Posterior vena cava (tissue), 2 donors: Measurements from ENCODE around the gene MRPL11. TPM values are rescaled to one million over a fixed set of nuclear protein-coding genes. Genes with fewer than 3 reads are reported as not detected.
"Not testable (repeated sequence)": the region's sequence is repeated elsewhere in the genome, so short reads cannot be mapped to it uniquely, and the experiment has no call there.

Source experiments
- DNase-seq: peaks from one replicate; pipeline ENCODE4 v3.0.0-alpha.2; 2020; ENCODE audit warnings: low spot score
- intact Hi-C, 2 donors: fragments of 100-400 bp; cut with DNase I; formaldehyde crosslinking; loops; one replicate each; pipeline versions ENCODE4 v1.14.1 to v1.14.2; 2022 to 2023
- total RNA-seq, 2 donors: library from RNA; stranded (reverse); fragmentation: NEBNext Ultra II Directional; extraction: Animal tissue kit (Norgen Biotek cat#: 25700); gene quantifications; one replicate each; pipeline ENCODE4 v1.2.1, GENCODE V29; 2021
- donor health status: DM: yes; HTN: yes; CAD: no.
- donor health status: DM: yes; HTN: yes; CAD: no.

MRPL11 gene
- total RNA-seq, 2 donors from 2014 or later: 36.5 to 37.2 TPM

DNA sequence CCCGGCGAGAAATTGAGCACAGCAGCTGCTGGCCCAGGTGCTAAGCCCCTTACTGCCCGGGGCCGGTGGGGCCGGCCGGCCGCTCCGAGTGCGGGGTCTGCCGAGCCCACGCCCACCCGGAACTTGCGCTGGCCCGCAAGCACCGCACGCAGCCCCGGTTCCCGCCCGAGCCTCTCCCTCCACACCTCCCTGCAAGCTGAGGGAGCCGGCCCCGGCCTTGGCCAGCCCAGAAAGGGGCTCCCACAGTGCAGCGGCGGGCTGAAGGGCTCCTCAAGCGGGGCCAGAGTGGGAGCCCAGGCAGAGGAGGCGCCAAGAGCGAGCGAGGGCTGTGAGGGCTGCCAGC is 2.3 kb upstream of the MRPL11 start:
- DNase-seq, intact Hi-C loops: not testable (repeated sequence)

DNA sequence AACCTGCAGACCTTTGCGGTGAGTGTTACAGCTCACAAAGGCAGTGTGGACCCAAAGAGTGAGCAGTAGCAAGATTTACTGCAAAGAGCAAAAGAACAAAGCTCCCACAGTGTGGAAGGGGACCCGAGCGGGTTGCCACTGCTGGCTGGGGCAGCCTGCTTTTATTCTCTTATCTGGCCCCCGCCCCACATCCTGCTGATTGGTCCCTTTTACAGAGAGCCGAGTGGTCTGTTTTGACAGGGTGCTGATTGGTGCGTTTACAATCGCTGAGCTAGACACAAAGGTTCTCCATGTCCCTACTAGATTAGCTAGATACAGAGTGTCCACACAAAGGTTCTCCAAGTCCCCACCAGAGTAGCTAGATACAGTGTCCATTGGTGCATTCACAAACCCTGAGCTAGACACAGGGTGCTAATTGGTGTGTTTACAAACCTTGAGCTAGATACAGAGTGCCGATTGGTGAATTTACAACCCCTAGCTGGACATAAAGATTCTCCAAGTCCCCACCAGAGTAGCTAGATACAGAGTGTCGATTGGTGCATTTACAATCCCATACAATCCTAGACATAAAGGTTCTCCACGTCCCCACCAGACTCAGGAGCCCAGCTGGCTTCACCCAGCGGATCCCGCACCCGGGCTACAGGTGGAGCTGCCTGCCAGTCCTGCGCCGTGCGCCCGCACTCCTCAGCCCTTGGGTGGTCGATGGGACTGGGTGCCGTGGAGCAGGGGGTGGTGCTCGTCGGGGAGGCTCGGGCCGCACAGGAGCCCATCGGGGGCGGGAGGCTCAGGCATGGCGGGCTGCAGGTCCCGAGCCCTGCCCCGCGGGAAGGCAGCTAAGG is 1.7 kb upstream of the MRPL11 start:
- intact Hi-C loops, DNase-seq: not testable (repeated sequence)

DNA sequence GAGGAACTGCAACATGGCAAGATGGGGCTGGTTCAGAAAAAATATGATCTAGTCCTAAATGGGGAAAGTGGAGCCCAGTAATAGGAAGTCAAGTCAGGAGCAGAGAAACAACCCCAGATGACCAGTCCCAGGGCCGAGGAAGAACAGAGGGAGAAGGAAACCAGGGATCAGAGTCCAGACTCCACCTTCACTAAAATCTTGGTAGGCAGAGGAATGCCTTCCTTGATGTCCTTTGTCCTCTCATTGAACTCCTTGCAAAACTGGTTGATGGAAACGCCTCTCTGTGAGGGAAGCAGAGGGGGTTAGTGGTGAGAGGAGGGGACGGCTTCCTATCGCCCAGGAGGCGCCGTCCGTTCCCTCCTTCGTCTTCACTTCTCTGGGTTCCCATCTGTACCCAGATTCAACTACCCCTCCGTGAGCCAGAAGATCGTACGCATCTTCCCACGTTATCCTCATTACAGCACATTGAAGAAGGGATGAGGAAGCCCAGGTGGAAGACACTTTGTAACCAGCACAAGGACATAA is 607 bp downstream of the MRPL11 start:
- intact Hi-C loops: no loop called here
- no peak for DNase-seq

DNA sequence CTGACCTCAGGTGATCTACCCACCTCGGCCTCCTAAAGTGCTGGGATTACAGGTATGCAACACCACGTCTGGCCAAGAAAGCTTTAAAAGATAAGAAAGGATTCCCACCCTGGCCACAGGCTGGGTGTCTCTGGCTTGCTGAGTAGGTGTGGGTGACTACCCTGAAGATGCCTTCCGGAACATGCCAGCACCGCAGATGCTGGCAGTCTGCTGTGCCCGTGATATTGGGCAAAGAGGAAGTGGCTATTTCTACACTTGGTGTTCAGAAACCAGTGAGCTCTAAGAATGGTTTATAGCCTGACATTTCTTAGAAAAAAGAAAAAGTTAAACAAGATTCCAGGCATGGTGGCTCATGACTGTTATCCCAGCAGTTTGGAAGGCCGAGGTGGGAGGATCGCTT is 6.1 kb downstream of the MRPL11 start:
- intact Hi-C loops: no loop called here
- no peak for DNase-seq

DNA sequence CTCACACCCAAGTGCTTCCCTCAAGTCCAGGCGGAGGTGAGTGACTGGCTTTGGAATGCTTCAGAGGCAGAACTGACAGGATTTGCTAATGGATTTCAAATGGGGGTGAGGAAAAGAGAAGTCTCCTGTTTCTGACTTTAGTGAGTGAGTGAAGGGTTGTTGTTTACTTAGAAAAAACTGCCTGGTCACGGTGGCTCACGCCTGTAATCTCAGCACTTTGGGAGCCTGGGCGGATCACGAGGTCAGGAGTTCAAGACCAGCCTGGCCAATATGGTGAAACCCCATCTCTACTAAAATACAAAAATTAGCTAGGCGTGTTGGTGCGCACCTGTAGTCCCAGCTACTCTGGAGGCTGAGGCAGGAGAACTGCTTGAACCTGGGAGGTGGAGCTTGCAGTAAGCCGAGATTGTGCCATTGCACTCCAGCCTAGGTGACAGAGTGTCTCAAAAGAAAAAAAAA is 6.7 kb downstream of the MRPL11 start:
- intact Hi-C loops, DNase-seq: not testable (repeated sequence)

DNA sequence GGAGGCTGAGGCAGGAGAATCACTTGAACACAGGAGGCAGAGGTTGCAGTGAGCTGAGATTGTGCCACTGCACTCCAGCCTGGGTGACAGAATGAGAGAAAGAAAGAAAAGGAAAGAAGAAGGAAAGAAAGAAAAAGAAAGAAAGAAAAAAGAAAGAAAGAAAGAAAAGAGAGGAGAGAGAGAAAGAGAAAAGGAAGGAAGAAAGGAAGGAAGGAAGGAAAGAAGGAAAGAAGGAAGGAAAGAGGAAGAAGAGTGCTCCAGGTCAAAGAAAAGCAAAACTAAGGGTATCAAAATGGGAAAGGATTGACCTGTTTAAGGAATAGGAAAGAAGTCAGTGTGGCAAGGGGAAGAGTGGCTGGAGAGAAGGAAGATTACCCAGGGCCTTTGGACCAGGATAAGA is 7.4 kb downstream of the MRPL11 start:
- DNase-seq, intact Hi-C loops: not testable (repeated sequence)

DNA sequence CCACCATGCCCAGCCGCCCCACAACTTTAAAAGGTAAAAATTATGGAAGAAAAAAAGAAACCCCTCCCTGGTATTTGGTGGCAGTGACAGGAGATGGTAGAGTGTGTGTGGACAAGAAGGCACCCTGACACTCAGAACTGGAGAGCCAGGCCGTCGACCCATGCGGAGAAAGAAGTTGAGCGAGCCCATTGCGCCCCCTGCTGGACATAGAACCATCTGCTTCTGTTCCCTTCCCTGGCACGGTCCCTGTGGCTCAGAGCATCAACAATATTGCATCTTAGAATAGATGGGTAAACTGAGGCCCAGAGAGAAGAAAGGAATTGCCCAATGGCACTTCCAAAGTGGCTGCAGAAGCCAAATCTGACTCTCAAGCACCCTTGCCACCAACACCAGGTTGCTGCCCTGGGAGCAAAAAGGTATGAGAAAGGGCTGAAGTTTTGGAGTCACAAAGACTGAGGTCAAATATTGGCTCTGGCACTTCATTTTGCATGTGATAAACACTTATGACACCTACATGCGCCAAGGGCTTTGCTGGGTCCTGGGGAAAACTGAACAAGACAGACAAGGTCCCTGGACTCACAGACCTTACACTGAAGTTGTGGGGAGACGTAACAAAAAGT is 8.6 kb downstream of the MRPL11 start:
- peak; percentile 93 for DNase-seq
- intact Hi-C loops: loop anchor here (1.0 to 2.0 kb wide), 2 partner anchors 21 to 23 kb away; no protein-coding TSS in a partner anchor

DNA sequence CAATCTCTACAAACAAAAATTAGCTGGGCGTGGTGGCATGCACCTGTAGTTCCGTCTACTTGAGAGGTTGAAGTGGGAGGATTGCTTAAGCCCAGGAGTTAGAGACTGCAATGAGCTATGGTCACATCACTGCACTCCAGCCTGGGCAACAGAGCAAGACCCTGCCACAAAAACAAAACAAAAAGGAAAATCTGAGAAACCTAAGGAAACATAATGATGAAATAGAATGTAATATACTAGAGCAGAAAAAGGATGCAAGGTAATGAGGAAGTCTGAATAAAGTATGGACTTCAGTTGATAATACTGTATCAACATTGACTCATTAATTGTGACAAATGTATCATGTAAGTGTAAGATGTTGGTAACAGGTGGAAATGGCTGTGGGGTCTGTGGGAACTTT is 9.7 kb downstream of the MRPL11 start:
- intact Hi-C loops: loop anchor here in 1 of 2 donors (2.0 kb wide), 1 partner anchor 20 kb away; no protein-coding TSS in a partner anchor
- DNase-seq: no peak

DNA sequence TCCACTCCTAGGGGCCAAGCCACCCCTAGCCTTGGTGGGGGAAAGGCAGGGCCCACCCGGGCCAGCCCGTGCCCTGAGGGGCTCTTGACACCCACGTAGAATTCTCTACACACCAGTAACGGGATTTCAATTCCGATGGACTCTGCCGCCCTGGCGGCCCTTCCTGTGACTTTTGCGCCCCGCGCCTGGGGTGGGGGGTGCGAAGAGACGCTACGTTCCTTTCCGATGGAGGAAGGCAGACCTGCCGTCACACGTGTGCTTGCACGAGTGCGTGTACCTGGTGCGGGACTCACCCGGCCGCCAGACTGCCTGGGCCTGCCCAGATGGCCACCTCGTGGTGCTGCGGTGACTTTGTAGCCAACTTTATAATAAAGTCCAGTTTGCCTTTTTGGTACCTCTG is 12.3 kb downstream of the MRPL11 start:
- intact Hi-C loops: no loop called here

DNA sequence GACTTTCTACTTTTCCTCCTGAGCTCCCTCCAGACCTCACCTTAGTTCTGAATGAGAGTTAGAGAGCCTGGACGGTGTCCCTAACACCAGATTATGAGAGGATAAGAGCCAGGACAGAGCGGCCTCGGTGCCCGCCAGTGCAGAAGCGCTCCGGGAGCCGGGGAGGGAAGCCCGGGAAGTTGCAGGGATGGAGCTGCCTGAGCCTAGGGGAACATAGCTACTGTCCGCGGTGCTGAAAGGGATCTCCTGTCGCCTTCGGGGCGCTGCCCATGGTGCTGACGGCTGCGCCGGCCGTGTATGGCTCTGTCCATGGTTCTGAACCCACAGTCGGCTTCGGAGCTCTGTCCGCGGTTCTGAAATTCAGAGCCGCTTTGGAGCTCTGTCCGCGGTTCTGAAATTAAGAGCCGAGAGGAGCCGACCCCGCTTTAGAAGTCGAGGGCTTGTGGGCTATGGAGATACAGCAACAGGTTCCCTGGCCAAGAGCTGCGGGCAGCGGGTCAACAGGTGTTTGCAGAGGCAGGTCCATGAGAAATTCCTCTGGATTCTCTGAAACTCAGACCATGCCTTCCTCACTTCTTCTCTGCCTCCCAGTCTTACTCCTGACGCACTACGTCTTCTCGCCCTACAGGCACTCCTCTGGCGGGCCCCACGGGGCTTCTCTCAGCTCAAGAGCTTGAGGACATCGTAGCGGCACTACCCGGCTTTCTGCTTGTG is 17.0 kb downstream of the MRPL11 start:
- DNase-seq: peak; percentile 96

More for the DNA sequence above, 12.3 kb downstream of the MRPL11 start:
- no peak for DNase-seq

DNA sequence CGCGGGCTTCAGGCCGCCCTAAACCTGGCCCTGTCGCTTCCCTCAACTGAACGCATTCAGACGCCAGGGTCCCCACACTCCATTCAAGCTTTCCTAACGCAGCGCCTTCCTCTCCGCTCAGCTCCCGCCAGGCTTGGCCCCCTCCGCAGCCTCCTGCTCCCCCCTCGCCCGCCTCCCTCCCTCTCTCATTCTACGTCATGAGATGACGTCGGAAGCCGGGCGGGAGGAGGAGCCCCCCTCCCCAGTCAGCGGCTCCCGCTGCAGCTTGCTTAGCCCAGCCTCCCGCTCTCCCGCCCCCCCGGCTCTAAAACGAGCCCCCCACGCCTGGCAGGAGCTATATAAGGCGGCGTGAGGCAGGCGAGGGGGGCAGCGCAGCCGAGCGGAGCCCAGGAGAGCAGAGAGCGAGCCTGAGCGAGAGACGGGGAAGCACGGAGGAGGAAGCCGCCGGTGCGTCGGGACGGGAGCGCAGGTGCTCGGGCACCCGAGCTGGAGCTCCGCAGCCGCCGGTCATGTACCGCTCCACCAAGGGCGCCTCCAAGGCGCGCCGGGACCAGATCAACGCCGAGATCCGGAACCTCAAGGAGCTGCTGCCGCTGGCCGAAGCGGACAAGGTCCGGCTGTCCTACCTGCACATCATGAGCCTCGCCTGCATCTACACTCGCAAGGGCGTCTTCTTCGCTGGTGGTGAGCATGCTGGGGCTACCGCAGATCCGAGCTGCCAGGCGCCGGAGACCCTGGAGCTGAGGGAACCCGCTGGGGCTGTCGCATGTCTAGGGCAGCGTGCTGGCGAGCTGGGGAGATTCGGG is 17.8 kb downstream of the MRPL11 start, which contains the start of gene NPAS4:
TSS of gene NPAS4 (plus strand) at position 365 of the 806 bp plus-strand sequence. CDS start at position 510, 145 bp downstream.
- no peak for DNase-seq
- intact Hi-C loops: no loop called here

More for the DNA sequence above, 17.0 kb downstream of the MRPL11 start:
- intact Hi-C loops: no loop called here

DNA sequence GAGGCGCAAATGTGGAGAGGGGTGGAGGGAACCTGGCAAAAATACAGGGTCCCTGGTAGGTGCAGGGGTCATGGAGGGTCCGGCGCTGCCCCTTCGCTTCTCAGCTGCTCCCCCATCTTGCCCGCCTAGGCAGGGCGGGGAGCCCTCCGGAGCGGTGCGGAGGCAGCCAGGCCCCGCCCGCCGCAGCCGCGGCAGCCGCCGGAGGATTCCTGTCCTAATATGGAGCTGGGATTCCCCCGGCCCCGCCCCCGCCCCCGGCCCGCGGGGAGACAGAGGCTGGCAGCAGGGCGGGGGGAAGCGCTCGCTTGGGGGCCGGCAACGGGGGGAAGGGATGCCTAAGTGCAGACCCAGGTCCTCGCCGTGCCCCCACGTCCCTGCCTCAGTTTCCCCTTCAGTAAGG is 18.8 kb downstream of the MRPL11 start:
- intact Hi-C loops: no loop called here
- DNase-seq: no peak

DNA sequence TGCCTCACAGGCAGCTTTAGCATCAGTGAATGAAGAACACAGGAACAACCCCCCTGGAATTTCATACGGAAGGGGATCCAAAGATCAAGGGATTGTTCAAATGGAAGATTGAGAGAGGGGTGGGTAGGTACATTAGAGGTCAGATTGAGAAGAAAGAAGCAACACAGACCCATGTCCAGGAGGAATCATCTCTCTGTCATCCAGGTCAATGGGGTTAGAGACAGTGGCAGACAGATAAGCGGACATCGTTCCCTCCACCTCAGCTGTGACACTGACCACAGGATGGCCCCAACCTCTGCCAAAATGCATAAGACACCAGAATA is 19.7 kb downstream of the MRPL11 start:
- intact Hi-C loops: no loop called here
- no peak for DNase-seq

DNA sequence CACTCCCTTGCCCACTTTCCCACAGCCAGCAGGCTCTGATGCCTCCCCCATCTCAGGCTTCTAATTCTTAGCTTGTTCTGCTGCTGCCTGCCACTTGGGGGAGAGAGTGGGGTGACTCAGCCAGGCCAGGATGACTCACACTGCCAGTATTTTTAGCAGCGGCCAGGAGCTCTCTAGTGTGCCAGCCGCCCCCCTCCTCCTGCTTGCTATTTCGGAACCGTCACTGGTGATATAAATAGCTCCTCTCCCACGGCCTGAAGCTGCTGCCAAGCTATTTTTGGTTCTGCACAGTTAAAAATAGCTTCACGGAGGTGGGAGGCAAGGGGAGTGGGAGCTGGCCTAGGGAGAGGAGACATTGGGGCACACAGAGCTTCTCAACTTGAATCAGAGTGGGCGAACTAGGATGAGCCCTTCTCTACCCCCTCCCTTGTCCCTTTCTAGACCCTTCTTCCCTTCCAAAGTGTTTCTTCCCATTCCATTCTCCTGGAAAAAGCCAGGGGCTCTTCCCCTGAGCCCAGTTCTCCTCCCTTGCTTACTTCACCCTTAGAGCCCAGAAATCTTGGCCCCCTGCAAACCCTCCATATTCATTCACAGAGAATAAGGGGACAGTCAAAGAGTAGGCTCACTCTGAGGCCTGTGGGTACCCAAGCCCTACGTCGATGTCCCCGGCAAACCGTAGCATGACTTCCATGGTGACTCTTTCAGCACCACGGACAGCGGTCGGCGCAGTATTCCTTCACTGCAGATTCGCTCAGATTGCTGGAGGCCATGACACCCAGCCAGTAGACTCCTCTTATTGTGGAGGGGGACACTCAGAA is 20.3 kb downstream of the MRPL11 start:
- intact Hi-C loops: no loop called here

DNA sequence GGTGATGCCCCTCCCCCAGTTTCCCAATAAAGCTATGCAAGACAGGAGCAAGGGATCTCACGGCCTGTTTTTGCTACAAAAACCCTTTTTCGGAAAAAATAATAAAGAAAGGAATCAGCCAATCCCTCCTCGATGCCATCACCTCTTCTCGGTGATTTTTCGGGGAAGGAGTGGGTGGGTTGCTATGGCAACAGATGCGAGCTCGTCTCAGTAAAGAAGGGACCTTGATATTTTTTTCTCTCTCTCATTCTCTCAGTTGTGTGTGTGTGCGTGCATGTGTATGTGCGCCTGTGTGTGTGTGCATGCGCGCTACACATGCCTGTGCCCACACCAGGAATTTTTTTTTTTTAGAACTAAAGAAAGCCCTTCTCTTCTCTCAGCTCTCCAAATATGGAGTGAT is 21.6 kb downstream of the MRPL11 start:
- intact Hi-C loops: no loop called here
- DNase-seq: no peak

More for the DNA sequence above, 20.3 kb downstream of the MRPL11 start:
- DNase-seq: peak; percentile 91

DNA sequence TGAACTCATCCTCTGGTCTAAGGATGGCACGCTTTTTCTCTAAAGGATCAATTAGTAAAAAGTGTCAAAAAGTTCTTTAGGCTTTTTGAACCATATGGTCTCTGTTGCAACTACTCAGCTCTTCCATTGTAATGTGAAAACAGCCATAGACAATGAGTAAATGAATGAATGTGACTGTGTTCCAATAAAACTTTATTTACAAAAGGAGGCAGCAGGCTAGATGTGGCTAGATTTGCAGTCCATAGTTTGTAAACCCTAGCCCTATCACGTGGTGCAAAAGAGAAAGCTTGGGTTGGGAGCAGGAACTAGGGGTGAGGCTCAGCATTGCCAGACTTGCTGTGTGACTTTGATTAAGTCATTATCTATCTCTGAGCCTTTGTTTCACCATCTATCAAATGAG is 23.2 kb downstream of the MRPL11 start:
- no peak for DNase-seq
- intact Hi-C loops: no loop called here

DNA sequence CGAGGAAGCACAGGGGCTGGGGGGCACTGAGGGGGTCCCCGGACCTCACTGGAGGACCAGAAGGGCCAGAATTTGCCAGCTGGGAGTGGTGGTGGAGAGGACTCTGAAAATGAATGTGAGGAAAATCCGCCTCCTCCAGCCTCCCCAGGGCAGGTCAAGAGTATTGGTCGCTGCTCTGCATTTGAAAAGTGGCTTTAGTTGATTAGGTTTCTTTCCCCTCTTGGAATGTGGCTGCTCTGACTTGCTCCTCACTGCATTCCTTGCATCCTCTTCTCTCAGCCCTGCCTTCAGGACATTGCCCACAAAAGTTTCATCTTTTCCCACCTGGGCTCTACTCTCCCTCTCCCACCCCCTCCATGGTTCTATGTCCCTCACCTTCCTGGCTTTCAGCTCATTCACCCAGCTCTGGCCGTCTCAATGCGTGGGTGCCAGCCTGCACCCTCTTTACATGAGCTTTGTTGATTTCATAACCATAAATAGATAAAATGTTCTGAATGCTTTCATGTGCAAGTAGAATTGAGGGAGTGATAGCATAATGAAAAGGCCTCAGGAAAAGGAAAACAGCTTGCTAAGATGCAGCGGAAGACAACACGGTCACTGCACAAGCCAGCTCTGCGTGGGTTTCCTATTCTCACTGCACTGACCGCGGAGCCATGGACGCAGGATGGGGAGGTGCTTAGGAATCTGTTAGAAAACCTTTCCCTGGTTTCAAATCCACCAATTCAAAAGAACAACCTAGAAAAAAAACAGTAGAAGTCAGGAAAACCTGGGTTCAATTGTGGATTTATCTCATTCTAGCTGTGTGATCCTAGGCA is 24.3 kb downstream of the MRPL11 start:
- intact Hi-C loops: no loop called here
- no peak for DNase-seq
